RWPE1 (cell line): ENCODE data around the gene QSOX2.

Source experiments
- CTCF ChIA-PET: fragments of 350-600 bp; sonication (Branson Sonifier 250); formaldehyde crosslinking; extraction: SDS; loops from one replicate; lab custom pipeline; 2021; lab: Yijun Ruan, JAX
- POLR2A ChIA-PET: fragments of 400-600 bp; formaldehyde crosslinking; extraction: SDS; loops from one replicate; lab custom pipeline; 2020; ENCODE audit warnings: antibody characterized with exemption; ENCODE audit not compliant: low non-redundant PET; lab: Yijun Ruan, JAX
- DNase-seq: peaks from one replicate; pipeline ENCODE4 v3.0.0; 2012; ENCODE audit warnings: low spot score
- H3K27ac ChIP-seq: fragments of 450-650 bp; 2 replicates; pipeline ENCODE4 v1.5.1; 2017
- CTCF ChIP-seq: fragments of 450-650 bp; conservative IDR thresholded peaks from 2 replicates; pipeline ENCODE4 v1.5.1; 2017; ENCODE audit warnings: low read depth, mild to moderate bottlenecking

Gene QSOX2

GRCh38 chr9:136257381-136258298 lies 12.0 kb upstream of the QSOX2 start:
- no peak for TF ChIP-seq CTCF
- ChIA-PET POLR2A (no interaction called here), CTCF (interaction anchor here (0.6 to 2.9 kb wide), 7 partner anchors 10 to 738 kb away, joined by 3 to 13 read pairs (median 3); no protein-coding TSS in a partner anchor)
- no peak for DNase-seq
- H3K27ac ChIP-seq: no peak overlapping the region

GRCh38 chr9:136255896-136256890 lies 10.6 kb upstream of the QSOX2 start:
- CTCF ChIA-PET: interaction anchor here (1.1 to 2.9 kb wide), 5 partner anchors 12 to 78 kb away, joined by 3 to 13 read pairs (median 3); no protein-coding TSS in a partner anchor
- POLR2A ChIA-PET: no interaction called here
- TF ChIP-seq CTCF: no peak
- DNase-seq: peak; percentile 35
- no peak overlapping the region for H3K27ac ChIP-seq

- no peak for TF ChIP-seq CTCF
- H3K27ac ChIP-seq: no peak overlapping the region
- DNase-seq: peak; percentile 63
- POLR2A ChIA-PET: no interaction called here
- CTCF ChIA-PET: interaction anchor here (1.1 to 2.9 kb wide), 2 partner anchors 28 to 85 kb away, joined by 3 to 13 read pairs; no protein-coding TSS in a partner anchor
These were observed 9.5 kb upstream of the QSOX2 start for GRCh38 chr9:136255166-136255538.

- POLR2A ChIA-PET: no interaction called here
- TF ChIP-seq CTCF: no peak
- no peak overlapping the region for H3K27ac ChIP-seq
- CTCF ChIA-PET: interaction anchor here (0.5 to 1.1 kb wide), 3 partner anchors 44 to 382 kb away, joined by 3 to 4 read pairs (median 3); no protein-coding TSS in a partner anchor
- DNase-seq: no peak
These were observed 9.0 kb upstream of the QSOX2 start for GRCh38 chr9:136254381-136255165.

GRCh38 chr9:136253246-136254130 lies 7.9 kb upstream of the QSOX2 start:
- POLR2A ChIA-PET: no interaction called here
- no peak for DNase-seq
- H3K27ac ChIP-seq: no peak overlapping the region
- CTCF ChIA-PET: interaction anchor here (0.7 kb wide), 1 partner anchor 628 kb away, joined by 3 read pairs; no protein-coding TSS in a partner anchor
- TF ChIP-seq CTCF: no peak
